ENCODE measurements around the gene MAPKAP1.

- TF ChIP-seq CTCF (IDR thresholded peaks at IDR 0.05; ENCODE audit: borderline replicate concordance, extremely low read depth, low read length, poor library complexity, severe bottlenecking) (no peak), EZH2 (IDR thresholded peaks at IDR 0.05; ENCODE audit: borderline replicate concordance, low read depth, low read length, severe bottlenecking) (no peak)
These were observed 158.0 kb downstream of the MAPKAP1 start for GRCh38 chr9:125549039-125549438.

Data from DND-41 (cell line).